ENCODE measurements around the gene ICAM3.

Gene ICAM3

DNA sequence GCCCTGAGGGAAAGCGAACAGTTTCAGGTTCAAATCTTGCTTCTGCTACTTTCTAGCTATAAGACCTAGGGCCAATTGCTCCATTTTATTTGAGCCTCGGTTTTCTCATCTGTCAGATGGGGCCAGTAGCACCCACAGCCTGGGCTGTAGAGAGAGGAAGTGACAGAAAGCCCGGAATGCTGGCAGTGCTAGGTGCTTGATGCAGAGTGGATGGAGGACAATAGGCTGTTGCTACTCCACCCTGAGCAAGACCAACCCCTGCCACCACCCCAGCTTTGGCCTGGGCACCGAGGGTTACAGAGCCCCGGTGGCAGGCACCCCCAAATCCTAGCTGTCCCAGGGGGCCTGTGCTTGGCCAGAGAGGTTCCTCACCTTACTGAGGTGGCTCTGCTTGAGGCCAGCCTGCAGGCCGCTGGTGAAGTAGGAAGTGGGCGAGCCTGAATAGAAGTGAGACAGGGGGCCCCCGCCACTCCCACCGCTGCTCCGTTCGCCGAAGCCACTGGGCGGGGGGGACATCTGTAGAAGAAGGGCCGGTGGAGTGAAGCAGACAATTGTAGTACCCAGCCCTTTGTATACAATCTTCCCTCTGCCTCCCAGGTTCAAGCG, 21.5 kb downstream of the ICAM3 start:
- no peak for DNase-seq

GRCh38 chr19:10317045-10317856, 22.2 kb downstream of the ICAM3 start:
- DNase-seq = no peak

DNA sequence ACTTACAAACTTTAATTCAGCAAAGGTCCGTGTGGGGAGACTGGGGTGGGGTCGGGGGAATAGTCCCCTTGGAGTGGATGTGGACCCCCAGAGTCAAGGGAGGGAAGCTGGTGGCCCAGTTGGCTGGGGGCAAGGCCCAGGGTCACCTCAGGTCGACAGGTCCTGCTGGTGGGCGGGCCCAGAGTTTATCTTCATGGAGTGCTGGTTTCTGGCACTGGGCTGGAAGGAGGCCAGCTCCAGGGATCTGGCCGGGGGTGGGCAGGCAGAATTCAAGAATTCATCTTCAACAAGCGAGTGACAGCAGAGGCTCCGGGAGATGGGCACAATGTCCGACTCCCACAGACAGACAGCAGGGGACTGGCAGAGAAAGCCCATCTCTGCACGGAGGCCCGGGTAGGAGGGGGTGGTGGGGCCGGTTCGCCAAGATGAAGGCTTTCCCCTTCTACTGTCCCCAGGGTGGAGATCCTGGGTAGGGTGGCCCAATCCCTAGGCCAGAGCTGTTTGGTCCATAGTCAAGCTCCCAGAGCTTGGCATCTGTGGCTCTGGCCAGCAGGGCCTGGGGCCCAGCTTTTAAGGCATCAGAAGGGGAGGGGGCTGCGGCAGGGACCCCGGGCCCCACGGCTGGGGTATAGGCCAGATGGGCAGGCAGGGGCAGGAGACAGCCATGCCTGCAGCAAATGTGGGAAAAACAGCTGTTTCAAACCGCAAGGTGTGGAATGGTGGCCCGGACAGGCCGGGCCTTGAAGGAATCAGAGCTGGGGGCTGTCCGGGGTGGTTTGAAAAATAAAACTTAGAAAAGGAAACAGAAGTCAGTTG, 23.0 kb downstream of the ICAM3 start:
- DNase-seq = no peak

- peak; percentile 86 for DNase-seq
Measured at GRCh38 chr19:10315335-10316214, 23.8 kb downstream of the ICAM3 start, which contains the start of gene FDX2. FDX2 (minus strand) TSS chr19:10316015; CDS start chr19:10315996, 19 bp downstream.

DNA sequence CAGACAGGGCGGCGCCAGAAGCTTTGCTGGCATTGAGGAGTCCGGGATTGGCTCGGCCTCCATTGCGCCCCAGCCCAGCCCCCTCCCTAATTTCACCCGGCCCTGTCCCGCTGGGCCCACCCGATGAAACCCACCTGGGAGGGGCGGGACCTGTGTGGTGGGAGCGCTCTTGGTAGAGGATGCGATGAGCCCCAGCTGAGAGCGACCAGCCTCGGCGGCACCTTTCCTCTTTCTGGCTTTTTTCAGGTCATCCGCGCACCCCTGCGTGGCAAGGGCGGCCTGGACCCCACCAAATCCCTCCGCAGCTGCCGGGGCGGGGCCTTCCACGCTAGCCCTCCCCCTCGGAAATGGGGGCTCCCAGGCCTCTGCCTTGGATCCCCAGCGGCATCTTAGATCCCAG, 30.0 kb downstream of the ICAM3 start, which contains the start of gene ZGLP1:
Gene ZGLP1, minus strand, starts transcription at position 393 of the 400 bp plus-strand sequence.
- no peak for DNase-seq

GRCh38 chr19:10306327-10306726, 33.1 kb downstream of the ICAM3 start:
- no peak for DNase-seq

DNA sequence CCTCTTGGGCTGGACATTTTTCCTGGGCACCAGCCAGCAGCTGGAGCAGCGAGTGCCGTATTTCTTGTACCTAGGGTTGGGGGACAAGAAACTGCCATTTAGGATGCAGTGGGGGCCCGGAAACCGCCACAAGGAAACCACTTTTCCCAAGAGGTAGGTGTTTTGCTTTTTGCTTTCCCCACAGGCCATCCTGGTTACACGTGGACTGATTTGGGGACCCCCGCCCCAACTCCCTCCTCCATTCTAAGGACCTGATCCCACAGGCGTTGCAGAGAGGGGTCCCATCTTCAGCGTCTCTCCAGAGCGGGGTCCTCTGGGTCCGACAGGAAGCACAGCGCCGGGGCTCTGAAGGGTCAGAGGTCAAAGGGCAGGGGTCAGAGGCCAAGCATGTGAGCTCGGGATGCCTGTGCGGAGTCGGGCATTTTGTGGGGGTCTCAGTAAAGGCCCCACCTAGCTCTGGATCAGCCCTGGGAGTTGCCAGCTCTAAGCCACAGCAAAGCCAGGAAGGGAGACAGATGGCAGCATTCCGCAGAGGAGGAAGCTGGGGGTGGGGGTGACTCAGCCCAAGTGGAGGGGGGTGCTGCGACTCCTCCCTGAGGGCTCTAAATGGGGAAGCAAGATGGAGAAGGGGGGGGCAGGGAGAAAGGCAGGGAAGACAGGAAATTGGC, 34.2 kb downstream of the ICAM3 start:
- DNase-seq = no peak

GRCh38 chr19:10299545-10300458, 39.6 kb downstream of the ICAM3 start:
- no peak for DNase-seq

GRCh38 chr19:10295847-10296591, 43.4 kb downstream of the ICAM3 start:
- DNase-seq = no peak

DNA sequence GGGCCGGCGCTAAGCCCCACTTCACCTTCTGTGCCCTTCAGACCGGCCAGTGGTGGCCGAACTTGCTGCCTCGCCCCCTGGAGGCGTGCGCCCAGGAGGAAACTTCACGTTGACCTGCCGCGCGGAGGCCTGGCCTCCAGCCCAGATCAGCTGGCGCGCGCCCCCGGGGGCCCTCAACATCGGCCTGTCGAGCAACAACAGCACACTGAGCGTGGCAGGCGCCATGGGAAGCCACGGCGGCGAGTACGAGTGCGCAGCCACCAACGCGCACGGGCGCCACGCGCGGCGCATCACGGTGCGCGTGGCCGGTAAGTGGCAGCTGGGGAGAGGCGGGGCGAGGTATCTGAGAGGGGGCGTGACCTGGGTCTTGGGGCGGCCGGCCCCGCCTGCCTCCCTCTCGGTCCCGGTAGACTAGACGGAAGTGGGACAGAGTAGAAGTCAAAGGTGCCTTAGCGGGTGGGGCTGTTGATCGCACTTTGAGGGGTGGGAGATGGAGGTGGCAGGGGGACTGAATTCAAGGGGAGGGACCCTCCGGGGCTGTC, 44.0 kb downstream of the ICAM3 start:
- DNase-seq = peak; percentile 79

- no peak for DNase-seq
Measured at GRCh38 chr19:10294368-10294697, 45.1 kb downstream of the ICAM3 start.

DNA sequence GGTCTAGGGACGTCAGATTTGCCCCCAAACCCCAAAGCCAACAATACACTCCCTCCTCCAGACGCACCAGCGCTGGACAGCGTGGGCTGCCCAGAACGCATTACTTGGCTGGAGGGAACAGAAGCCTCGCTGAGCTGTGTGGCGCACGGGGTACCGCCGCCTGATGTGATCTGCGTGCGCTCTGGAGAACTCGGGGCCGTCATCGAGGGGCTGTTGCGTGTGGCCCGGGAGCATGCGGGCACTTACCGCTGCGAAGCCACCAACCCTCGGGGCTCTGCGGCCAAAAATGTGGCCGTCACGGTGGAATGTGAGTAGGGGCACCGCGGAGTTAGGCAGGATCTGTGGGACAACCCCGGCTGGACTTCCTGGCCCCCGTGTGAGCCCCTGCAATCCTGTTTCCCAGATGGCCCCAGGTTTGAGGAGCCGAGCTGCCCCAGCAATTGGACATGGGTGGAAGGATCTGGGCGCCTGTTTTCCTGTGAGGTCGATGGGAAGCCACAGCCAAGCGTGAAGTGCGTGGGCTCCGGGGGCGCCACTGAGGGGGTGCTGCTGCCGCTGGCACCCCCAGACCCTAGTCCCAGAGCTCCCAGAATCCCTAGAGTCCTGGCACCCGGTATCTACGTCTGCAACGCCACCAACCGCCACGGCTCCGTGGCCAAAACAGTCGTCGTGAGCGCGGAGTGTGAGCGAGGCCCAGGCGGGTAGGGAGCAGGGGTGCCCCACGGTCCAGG, 45.6 kb downstream of the ICAM3 start:
- no peak for DNase-seq

DNA sequence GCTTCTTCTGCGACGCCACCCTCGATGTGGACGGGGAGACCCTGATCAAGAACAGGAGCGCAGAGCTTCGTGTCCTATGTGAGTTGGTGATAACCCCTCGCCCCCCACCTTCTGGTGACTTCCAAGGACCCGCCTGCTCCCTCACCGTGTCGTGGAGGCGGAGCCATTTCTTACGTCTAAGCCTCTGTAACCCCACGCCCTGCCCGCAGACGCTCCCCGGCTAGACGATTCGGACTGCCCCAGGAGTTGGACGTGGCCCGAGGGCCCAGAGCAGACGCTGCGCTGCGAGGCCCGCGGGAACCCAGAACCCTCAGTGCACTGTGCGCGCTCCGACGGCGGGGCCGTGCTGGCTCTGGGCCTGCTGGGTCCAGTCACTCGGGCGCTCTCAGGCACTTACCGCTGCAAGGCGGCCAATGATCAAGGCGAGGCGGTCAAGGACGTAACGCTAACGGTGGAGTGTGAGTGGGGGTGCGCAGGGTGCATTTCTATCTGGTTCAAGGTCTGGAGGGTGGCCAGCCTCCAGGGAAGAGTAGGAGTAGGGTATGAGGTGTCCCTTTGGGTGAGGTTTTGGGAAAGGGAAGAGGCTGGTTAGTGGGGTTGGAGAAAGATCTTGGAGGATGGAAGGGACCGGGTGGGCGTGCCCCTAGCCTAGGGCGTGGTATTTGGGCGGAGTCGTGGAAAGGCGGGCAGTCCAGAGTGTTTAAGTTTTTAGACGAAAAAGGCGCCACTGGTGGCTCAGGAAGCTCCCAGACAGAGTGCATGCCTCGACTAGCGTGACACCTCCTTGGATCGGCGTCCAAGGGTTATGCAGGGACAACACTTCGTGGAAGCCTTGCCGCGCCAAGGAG, 46.4 kb downstream of the ICAM3 start:
- DNase-seq = no peak

DNA sequence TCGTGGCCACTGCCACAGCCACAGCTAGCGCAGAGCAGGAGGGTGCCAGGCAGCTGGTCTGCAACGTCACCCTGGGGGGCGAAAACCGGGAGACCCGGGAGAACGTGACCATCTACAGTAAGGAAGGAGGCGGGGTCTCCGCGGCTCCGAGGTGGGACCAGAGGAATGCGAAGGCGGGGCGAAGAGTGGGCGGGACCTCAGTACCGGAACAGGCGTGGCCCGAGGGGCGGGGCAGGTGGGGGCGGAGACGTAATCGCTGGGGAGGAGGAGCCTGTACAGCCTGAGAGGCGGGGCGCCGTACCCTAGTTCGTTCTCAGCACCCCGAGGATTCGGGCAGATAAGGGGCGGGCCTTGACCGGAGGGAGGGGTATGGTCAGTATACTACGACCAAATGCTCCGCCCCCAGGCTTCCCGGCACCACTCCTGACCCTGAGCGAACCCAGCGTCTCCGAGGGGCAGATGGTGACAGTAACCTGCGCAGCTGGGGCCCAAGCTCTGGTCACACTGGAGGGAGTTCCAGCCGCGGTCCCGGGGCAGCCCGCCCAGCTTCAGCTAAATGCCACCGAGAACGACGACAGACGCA, 47.1 kb downstream of the ICAM3 start:
- peak; percentile 74 for DNase-seq

GRCh38 chr19:10291554-10292205, 47.7 kb downstream of the ICAM3 start:
- DNase-seq = no peak

- peak; percentile 59 for DNase-seq
Measured at GRCh38 chr19:10290876-10291553, 48.4 kb downstream of the ICAM3 start.
